GOT3 (cell line): Measurements from ENCODE around the gene KCTD20.

Source experiments
- DNase-seq: peaks from one replicate; lab custom pipeline; 2025; ENCODE audit warnings: mixed read lengths; lab: John Stamatoyannopoulos, UW

KCTD20 gene

DNA sequence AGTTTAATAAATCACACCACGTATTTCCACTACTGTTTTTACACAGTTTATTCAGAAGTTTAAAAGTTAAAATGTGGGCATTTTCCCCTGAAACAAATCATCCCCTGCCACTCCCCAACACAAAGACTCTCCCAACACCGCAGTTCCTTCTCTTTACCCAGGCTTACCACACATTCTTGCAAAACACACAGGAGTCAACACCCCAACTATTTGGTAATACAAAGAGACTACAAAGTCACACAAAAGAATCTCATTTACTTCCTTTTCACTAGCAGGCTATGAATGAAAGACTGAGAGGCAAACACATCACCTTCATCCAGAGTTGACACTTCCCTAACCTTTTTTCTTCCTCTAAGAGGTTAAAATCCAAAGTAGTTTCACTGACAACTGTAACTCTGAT, 51.1 kb downstream of the KCTD20 start:
- DNase-seq, result no peak

DNA sequence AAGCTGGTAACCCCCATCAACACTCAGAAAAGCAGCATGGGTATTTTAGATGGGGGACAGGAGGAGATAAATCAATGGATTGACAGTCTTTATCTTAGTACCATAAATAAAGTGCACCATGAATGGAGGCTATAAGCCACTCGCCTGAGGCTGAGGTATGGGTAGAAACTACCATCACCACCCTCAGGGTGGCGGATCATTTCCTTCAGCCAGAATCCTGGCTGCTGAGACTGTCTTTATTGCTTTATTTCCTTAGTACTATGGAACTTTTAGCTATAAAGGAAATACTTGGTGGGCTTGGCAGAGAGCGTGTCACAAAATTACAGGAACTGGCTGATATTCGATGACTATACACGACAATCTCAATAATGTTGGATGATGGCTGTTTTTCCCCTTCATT, 52.3 kb downstream of the KCTD20 start:
- no peak for DNase-seq

DNA sequence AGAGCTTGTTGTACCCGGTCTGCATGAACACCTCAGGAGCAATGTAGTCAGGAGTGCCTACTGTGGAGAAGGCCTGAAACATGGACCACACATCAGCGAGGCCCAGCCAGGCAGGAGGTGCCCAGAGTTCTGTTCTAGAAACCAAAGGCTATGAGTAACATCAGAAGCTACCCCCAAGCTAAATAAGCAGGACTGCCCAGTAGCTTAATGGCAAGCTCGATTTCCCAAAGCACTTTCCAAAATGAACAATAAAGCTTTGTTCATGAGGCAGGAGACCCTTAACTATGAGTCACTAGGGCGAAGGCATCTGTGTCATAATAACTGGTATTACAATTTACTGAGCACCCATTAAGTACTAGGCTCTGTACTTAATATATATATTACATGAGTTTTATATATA, 57.1 kb downstream of the KCTD20 start:
- no peak for DNase-seq

DNA sequence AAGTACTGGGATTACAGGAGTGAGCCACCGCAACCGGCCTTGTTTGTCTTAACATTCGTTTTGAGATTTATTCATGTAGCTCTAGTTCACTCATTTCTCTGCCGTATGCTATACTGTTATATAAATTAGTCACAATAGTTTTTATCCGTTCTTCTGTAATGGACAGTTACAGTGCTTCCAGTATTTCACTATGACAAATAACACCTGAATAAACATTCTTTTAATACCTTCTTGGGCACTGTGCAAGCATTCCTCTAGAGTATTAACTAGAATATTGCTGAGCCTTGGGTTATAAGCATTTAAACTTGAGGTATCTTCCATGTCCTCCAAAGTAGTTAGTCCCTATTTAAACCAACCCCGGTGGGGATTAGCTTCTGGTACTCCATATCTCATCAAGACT, 58.9 kb downstream of the KCTD20 start:
- DNase-seq, result no peak

DNA sequence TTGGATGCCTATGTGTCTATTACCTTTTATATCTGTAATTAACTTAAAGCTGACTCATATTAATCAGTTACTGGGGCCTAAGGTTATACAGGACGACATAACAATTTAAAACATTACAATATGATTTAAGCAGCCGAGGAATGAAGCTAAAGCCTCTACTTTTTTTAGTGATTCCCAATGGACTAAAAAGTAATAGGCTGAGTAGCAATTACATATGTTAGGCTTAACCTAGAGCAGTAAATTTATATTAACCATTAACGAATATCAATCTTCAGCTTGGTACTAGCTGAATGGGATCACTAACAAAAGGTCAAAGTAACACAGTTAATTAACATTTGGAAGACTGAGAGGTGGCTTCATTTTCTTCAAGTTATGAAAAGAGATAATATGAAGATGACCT, 61.4 kb downstream of the KCTD20 start:
- no peak for DNase-seq

DNA sequence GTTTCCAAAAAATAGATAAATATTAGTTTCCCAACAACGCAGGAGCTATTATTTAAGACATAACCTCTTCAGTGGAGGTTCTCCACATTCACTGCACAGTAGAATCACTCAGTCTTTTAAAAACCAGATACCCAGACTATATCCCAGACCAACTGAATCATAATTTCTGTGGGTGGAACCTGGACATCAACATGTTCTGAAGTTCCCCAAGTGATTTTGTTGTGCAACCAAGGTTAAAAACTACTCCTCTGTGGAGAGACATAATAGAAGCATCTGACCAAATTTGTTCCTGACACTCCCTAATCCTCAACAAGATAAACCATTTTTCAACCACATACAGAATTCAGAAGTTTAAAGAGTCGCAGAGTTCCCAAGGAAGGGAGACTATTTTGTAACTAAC, 62.2 kb downstream of the KCTD20 start:
- no peak for DNase-seq

DNA sequence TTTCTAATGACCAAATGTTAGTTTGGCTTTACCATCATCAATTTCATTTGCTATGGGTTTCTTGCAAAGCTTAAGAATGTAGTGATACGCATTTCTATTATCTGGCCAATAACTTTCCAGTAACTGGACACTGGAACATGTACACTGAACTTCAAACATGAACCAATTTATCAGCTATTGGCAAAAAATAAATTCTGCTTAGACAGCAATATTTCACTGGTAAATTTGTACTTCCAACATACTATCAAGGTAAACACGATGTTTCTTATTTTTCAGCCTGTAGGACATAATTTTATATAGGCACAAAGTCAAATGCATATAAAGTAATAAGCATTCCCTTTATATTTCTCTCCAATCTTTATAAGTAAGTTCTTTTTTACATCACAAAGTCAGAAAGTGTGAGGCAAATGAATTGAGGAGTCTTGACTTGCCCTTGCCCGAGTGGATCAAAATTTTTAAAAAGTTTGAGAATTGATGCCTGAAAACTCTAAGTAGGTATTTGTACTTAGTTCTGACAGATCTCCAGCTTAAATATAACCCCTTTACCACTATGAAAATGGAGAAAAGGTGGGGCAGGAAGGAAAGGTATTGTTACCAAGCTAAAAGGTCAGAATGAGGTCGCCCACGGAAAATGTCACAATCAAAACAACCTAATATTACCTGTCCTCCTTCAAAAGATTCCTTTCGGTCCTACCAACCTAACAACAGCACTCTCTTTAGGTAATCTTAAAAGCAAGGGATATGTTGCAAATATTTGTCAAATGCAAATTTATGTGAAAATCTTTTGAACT, 63.1 kb downstream of the KCTD20 start:
- DNase-seq, result no peak

DNA sequence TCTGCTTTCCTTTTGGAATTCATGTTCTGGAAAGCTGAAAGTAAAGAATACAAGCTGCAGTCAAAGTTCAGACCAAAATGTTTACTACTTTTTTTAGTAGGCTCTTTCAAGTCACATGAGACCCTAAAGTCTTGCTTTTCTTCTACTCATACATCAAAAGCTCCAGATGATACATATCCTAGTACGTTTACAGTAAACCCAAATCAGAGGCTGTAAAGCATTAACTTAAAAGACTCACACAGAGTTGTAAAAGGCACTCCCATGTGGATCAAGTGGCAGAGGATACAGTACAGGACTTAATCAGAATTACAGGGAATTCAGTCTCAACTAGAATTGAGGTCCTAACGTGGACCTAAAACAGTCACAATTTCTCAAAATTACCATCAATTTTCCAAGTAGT, 63.8 kb downstream of the KCTD20 start:
- DNase-seq, result no peak

DNA sequence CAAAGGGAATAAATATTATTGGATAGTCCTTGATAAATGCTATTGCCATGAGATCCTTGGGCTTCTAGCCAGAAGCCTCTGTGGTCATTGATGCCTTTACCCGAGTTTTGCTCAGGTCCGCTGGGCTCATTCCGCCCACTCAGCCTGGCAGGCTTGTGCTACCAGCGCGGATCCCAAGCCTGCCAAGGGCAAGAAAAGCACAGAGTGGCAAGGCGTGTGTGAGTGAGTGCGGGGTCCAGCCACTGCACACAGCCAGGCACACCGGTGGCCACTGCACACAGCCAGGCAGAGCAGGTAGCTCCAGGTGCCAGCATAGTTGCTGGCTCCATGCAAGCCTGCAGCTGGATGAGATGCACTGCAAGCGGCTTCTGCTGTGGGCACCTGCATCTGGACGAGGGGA, 65.7 kb downstream of the KCTD20 start:
- no peak for DNase-seq

DNA sequence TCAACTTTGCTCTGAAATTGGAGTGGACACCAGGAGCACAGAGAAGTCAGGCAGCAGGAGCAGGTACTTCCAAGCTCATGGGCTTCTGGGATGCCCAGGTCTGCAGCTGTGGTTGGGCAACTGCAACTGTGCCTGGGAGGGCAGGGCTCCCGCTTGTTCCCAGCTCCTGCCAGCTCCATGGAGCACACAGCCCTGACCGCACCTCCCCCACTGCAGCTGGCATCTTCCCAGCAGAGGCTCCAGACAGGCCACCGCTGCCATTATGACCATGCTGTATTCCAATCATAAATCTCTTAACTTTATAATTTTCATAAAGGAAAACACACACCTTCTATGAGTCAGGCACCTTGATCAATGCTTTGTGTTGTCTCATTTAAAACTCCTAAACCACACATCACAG, 67.6 kb downstream of the KCTD20 start:
- DNase-seq, result no peak

DNA sequence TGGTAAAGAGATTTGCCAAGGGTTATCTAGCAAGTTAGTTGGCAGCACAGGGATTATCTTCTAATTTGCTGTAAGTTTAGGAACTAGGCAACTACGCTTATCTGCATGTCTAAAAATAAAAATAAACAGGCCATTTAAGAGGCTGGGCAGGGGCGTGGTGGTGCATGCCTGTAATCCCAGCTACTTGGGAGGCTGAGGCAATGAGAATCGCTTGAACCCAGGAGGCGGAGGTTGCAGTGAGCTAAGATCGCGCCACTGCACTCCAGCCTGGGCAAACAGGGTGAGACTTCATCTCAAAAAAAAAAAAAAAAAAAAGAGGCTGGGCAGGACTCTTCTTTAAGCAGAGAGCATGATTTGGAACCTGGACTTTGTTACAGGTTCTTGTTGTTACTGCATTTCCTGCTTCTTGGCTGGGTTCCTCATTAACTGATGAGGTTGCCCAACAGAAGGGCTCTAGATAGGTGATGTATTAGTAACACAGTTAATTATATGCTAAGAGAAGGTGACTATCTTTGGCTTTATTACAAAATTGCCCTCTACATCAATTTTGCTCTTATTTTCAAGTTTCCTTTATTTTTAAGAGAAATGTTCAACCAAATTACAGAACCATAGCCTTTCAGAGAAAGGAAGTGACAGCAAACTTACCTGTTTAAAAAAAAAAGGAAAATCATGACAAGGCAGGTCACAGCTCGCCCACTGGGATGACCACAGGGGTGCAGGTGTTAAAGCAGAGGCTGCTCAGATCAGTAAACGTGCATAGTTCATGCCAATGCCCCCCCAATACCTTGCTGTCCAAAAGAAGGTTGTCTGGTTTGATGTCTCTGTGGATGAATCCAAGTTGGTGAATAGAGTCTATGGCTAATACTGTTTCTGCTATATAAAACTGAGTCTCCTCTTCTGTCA, 72.0 kb downstream of the KCTD20 start:
- DNase-seq, result no peak

DNA sequence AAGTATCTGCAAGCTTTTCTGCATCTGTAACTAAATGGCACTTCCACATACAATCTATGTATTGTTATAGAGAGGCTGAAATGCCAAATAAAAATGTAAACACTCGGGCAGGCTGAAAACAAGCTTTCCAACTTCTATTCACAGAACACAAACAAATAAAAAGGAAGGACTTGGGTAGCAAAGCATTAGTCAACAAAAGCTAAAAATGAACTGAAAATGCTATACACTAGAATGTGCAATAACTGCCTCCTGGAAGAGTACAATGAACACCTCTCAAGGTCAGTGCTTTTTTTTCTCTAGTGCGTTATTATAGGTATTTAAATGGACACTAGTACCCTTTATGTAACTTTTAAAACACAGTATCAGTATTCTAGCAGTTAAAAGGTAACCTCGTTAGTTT, 73.0 kb downstream of the KCTD20 start:
- DNase-seq, result no peak

DNA sequence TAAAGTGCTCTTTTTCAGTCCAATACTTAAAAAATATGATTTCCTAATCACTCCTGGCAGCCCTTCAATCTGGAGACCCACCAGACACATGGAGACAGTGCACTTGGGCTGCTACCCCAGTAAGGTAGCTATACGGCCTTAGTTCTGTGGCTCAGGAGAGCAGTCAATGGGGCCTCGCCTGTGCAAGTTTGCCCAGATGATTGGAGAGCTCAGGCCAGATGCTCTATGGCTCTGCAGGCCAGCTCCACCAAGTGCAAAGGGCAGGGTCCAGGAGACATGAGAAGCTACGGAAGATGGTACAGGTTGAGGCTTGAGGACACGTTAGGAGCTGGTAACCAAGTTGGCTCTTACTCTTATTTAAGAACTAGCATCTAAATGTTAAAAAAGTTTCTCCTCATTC, 73.8 kb downstream of the KCTD20 start:
- DNase-seq, result no peak

DNA sequence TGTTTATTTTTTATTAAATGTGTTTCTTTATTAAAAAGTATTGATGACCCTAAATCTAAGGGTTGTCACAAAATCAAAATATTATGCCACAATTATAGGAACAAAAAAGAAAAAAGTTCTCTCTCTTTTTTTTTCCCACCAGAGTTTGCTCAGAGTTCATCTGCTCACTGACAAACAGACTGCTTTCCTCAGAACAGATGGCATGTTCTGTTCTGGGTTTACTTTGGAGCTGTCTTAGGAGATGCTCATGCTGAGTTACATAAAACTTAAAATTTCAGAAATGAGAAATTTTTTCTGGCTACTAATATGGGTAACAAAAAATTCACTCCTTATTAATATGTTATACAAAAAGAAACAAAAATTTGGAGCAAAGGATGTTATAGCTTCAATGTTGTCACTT, 74.2 kb downstream of the KCTD20 start:
- DNase-seq, result no peak

DNA sequence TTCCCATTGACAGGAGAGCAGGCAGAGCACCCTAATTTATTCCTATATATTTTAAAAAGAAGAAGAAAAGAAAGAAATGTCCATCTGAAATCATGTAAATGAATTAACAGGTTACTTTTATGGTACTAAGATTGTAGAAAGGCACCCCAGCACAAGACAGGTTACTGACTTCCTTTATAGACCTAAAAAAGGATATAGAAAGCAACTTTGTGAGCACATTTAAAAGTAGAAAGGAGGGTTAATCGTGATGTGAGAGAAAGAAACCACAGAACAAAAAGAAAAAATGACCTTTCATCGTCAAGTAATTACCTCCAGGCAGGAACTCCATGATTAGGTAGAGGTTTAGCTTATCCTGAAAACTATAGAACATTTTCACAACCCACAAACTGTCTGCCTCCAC, 74.6 kb downstream of the KCTD20 start:
- no peak for DNase-seq

DNA sequence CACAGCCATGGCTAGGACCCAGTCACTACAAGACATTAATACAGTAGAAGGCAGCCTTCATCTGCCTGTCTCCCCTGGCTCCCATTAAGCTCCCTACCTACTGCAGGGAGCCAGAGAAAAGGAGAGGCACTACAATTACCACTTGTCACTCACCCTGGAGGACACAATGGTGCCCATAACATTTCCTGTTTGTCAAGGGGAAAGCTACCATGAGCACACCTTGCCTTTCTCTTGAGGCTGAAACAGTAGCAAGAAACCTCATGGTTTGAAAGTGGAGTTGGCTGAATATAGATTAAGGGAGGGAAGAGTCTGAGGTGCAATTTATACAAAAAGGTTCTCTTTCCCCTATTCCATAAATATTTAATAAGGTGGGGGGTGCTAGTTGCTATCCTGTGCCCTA, 76.6 kb downstream of the KCTD20 start:
- no peak for DNase-seq

DNA sequence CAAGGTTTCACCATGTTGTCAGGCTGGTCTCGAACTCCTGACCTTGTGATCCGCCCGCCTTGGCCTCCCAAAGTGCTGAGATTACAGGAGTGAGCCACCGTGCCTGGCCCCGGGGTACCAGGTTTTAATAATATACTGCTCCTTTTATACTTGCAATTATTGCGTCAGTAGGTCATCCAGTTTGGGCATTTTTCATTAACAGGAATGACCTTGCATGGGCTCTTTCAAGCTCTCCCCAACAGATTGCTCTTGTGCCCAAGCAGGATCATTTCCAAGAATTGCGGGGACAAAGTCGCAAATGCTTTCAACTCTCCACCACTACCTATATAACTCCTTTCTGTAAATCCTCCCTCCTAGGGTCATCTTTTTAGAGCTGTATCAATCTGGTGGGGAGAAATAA, 80.7 kb downstream of the KCTD20 start:
- no peak for DNase-seq

DNA sequence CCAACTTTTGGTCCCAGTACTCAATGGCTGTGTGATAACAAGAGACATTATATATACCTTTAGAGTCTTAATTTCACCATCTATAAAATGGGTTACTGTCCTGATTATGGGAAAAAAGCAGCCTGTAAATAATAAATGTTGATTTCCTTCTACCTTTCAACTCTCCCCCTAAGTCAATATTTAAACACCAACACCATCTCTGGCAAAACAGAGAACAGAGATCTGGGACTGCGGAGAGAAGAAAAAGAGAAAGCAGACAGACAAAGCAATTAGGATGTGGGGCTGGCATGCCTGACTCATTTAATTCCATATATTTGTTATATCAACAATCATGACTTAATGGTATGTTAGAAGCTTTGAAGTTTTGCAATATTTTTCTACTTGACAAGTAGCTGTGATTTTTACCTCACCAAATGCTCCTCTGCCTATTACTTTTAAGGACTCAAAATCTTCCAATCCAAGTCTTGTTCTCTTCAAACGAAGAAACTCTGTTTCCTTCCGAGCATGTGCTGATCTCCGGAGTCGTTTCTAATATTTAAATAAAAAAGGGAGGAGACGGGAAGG, 81.2 kb downstream of the KCTD20 start:
- DNase-seq, result no peak

DNA sequence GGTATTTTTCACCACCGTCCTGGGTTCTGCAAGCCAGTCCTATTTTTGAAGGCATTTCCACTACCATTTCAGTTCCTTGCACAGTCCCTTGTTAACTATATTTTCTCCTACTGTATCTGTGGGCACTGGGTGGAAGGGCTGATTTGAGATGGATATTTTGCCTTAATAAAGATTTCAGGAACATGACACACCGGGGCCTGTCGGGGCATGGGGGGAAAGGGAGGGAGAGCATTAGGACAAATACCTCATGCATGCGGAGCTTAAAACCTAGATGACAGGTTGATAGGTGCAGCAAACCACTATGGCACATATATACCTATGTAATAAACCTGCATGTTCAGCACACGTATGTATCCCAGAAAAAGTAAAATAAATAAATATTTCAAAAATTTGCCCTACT, 82.1 kb downstream of the KCTD20 start:
- DNase-seq, result no peak

DNA sequence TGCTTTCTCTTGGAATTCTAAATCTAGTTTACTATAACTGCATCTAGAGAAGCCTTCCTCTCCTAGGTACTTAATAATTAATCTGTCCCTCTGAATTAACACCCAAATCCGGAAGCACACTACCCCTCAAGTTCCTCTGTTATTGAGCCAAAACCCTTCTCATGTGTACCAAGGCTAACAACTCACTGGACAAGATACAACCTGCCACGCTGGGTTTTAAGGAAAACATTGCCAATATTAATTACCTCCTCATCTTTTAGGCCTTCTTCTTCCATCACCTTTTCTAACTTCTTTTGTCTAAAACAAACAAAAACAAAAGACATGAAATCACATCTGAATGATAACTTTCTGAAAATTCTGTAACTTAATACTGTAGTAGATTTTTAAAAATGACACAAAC, 82.5 kb downstream of the KCTD20 start:
- DNase-seq, result no peak

DNA sequence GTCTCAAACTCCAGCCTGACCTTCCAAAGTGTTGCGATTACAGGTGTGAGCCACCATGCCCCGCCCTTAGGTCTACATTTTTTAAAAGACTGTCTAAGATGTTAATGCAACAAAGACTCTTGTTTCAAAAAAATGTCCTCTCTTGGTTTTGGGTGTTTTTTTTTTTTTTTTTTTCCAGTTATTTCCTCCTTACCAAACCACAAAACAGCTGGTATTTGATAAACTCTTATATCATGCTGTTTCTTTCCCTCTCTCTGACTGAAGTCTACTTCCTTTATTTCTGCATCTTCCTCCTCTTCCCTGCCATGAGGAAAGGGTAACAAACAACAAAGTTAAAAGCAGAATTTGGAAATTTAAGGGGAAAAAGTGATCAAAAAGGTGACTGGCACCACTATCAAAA, 83.3 kb downstream of the KCTD20 start:
- DNase-seq, result no peak

DNA sequence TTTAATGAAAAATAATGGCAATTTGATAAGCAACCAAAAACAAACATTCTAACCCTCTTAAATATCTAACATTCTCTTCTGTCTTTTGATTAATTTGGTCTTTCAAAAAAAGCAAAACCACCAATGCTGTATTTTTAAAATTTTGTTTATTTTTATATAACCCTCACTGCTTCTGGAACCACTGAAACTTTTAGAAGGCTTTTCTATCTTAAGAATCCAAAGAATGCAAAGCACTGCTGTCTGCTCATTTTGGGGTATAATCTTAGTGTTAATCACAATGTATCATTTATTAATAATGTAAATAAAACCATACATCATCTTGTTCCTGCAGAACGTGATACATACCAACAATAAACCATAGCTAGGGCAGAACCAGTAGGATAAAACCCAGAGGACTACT, 90.5 kb downstream of the KCTD20 start:
- no peak for DNase-seq

DNA sequence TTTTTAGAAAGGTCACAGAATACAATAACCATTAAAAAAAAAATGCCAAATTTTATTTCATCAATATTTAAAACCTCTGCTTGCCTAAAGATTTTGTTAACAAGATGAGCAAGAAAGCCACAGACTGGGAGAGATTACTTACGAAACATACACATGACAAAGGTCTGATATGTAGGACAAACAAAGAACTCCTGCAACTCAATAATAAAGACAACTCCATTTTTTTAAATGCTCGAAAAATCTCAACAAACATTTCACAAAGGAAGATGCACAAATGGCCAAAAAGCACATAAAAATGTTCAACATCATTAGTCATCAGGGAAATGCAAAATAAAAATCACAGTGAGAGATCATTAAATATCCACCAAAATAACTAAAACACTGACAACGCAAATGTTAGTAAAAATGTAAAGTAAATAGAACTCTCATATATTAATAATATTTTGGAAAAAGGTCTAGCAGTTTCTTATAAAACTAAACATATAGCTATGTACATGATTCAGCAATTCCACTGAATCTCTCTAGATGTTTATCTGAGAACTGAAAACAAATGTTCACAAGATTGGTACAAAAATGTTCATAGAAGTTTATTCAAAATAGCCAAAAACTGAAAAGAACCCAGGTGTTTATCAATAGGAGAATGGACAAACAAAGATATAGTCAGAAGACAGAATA, 94.2 kb downstream of the KCTD20 start:
- no peak for DNase-seq
